ENCODE results near the gene TBC1D22A.
"Not testable (repeated sequence)": the region's sequence is repeated elsewhere in the genome, so short reads cannot be mapped to it uniquely, and the experiment has no call there.

TBC1D22A gene

GRCh38 chr22:46762238-46763050, at the start of gene TBC1D22A:
TBC1D22A (plus strand) TSS chr22:46762650; CDS start chr22:46762787, 137 bp downstream.
- peak; percentile 84 to 89 for DNase-seq

GRCh38 chr22:46714550-46714949, 47.9 kb upstream of the TBC1D22A start:
- DNase-seq = no peak

- DNase-seq = no peak
Measured at GRCh38 chr22:46719921-46720320, 42.5 kb upstream of the TBC1D22A start.

GRCh38 chr22:46721501-46722085, 40.9 kb upstream of the TBC1D22A start:
- no peak for DNase-seq

- DNase-seq = no peak
Measured at GRCh38 chr22:46723882-46724281, 38.6 kb upstream of the TBC1D22A start.

GRCh38 chr22:46725096-46725495, 37.4 kb upstream of the TBC1D22A start:
- DNase-seq = no peak

GRCh38 chr22:46726066-46726985, 36.1 kb upstream of the TBC1D22A start:
- no peak for DNase-seq

- no peak for DNase-seq
Measured at GRCh38 chr22:46726986-46727317, 35.5 kb upstream of the TBC1D22A start.

GRCh38 chr22:46727813-46728364, 34.6 kb upstream of the TBC1D22A start:
- no peak for DNase-seq

GRCh38 chr22:46728470-46728869, 34.0 kb upstream of the TBC1D22A start:
- no peak for DNase-seq

GRCh38 chr22:46730568-46731245, 31.7 kb upstream of the TBC1D22A start:
- DNase-seq = no peak

GRCh38 chr22:46731246-46732040, 31.0 kb upstream of the TBC1D22A start:
- no peak for DNase-seq

- no peak for DNase-seq
Measured at GRCh38 chr22:46732041-46732379, 30.4 kb upstream of the TBC1D22A start.

- no peak for DNase-seq
Measured at GRCh38 chr22:46732513-46732912, 29.9 kb upstream of the TBC1D22A start.

- DNase-seq = not testable (repeated sequence)
Measured at GRCh38 chr22:46734213-46734722, 28.2 kb upstream of the TBC1D22A start.

GRCh38 chr22:46734830-46735453, 27.5 kb upstream of the TBC1D22A start:
- DNase-seq = no peak

GRCh38 chr22:46735747-46736608, 26.5 kb upstream of the TBC1D22A start:
- DNase-seq = peak in 1 of 2 donors; percentile 31

- DNase-seq = no peak
Measured at GRCh38 chr22:46736705-46737104, 25.7 kb upstream of the TBC1D22A start.

GRCh38 chr22:46737105-46737975, 25.1 kb upstream of the TBC1D22A start:
- DNase-seq = peak in 1 of 2 donors; percentile 27

Measured in hippocampal formation (tissue), 2 donors.